ENCODE data around the gene TCF4. TPM values are rescaled to one million over a fixed set of nuclear protein-coding genes. Genes with fewer than 3 reads are reported as not detected.

The TCF4 gene
- total RNA-seq, 1 experiment from 2014 or later: 143 TPM

DNA sequence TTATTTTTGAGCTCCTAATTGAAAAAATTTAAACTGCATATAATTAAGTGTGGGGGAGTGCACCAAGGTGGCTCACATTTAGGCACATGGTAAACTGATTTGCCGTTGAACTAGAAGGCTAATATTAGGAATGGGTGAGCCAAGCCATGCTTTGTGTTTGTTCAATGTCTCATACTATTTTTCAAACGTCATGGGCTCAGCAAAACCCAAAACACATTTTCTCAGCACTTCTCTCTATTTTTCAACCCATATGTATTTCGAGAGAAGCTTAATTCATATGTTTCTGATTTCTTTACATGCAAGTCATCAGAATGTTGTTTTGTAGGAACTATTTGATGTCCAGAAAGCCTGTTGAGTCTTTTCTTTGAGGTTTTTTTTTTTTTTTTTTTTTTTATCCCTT is 291.2 kb downstream of the TCF4 start:
- CTCF ChIA-PET: no interaction called here
- H3K36me3 ChIP-seq (ENCODE audit: insufficient read depth, low read length, poor library complexity, severe bottlenecking): no peaks in the 10 kb centered on the region
- peaks cover 17% of the 10 kb centered on the region for H3K4me1 ChIP-seq (ENCODE audit: insufficient read depth, low read length, poor library complexity, severe bottlenecking)
- POLR2A ChIA-PET (ENCODE audit: low non-redundant PET): no interaction called here
- H3K4me3 ChIP-seq (ENCODE audit: low read depth, low read length, poor library complexity, severe bottlenecking): no peak overlapping the region
- no peak overlapping the region for H3K27ac ChIP-seq (ENCODE audit: low read depth, low read length, poor library complexity, severe bottlenecking)
- intact Hi-C loops (cut with micrococcal nuclease; ENCODE audit: unreplicated experiment): no loop called here
- no peaks in the 10 kb centered on the region for H3K9me3 ChIP-seq (ENCODE audit: low read depth, low read length, poor library complexity, severe bottlenecking)
- H3K27me3 ChIP-seq (replicated peaks; ENCODE audit: insufficient read depth, low read depth, low read length, poor library complexity): no peaks in the 10 kb centered on the region
- BruUV-seq (replicated peaks): no TSS peak
- DNase-seq (ENCODE audit: low spot score): no peak
- TF ChIP-seq, protein P1, sequence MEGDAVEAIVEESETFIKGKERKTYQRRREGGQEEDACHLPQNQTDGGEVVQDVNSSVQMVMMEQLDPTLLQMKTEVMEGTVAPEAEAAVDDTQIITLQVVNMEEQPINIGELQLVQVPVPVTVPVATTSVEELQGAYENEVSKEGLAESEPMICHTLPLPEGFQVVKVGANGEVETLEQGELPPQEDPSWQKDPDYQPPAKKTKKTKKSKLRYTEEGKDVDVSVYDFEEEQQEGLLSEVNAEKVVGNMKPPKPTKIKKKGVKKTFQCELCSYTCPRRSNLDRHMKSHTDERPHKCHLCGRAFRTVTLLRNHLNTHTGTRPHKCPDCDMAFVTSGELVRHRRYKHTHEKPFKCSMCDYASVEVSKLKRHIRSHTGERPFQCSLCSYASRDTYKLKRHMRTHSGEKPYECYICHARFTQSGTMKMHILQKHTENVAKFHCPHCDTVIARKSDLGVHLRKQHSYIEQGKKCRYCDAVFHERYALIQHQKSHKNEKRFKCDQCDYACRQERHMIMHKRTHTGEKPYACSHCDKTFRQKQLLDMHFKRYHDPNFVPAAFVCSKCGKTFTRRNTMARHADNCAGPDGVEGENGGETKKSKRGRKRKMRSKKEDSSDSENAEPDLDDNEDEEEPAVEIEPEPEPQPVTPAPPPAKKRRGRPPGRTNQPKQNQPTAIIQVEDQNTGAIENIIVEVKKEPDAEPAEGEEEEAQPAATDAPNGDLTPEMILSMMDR (conservative IDR thresholded peaks at IDR 0.05; ENCODE audit: low read depth, low read length): no peak
- no peak for TF ChIP-seq EZH2 (IDR thresholded peaks at IDR 0.05; ENCODE audit: borderline replicate concordance, low read depth, low read length, poor library complexity, severe bottlenecking)

DNA sequence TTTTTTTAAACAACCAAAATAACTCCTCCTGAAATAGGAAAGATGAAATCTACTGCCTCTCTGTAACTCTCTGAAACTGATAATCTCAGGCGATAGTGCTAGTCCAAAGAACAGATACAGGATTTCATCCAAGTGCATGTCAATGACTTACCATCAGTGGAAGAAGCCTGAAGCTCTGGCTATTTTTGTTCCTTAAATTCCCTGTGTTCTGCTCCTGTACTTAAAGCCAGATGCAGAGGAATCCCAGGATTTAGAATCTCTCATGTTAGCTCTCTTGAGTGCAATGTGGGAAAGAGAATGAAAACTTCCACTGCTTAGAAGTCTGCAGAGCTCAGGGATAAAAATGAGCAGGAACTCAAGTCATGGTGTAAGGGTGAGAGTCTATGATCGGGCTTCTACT is 291.9 kb downstream of the TCF4 start:
- TF ChIP-seq EZH2 (IDR thresholded peaks at IDR 0.05; ENCODE audit: borderline replicate concordance, low read depth, low read length, poor library complexity, severe bottlenecking): no peak
- TF ChIP-seq, protein P1 (conservative IDR thresholded peaks at IDR 0.05; ENCODE audit: low read depth, low read length): no peak
- no peaks in the 10 kb centered on the region for H3K27me3 ChIP-seq (replicated peaks; ENCODE audit: insufficient read depth, low read depth, low read length, poor library complexity)
- H3K9me3 ChIP-seq (ENCODE audit: low read depth, low read length, poor library complexity, severe bottlenecking): no peaks in the 10 kb centered on the region
- H3K36me3 ChIP-seq (ENCODE audit: insufficient read depth, low read length, poor library complexity, severe bottlenecking): no peaks in the 10 kb centered on the region
- peaks cover 10% of the 10 kb centered on the region for H3K4me1 ChIP-seq (ENCODE audit: insufficient read depth, low read length, poor library complexity, severe bottlenecking)
- DNase-seq (ENCODE audit: low spot score): no peak
- no peak overlapping the region for H3K4me3 ChIP-seq (ENCODE audit: low read depth, low read length, poor library complexity, severe bottlenecking)
- H3K27ac ChIP-seq (ENCODE audit: low read depth, low read length, poor library complexity, severe bottlenecking): no peak overlapping the region
- CTCF ChIA-PET: no interaction called here
- POLR2A ChIA-PET (ENCODE audit: low non-redundant PET): no interaction called here
- no TSS peak for BruUV-seq (replicated peaks)
- intact Hi-C loops (cut with micrococcal nuclease; ENCODE audit: unreplicated experiment): no loop called here

DNA sequence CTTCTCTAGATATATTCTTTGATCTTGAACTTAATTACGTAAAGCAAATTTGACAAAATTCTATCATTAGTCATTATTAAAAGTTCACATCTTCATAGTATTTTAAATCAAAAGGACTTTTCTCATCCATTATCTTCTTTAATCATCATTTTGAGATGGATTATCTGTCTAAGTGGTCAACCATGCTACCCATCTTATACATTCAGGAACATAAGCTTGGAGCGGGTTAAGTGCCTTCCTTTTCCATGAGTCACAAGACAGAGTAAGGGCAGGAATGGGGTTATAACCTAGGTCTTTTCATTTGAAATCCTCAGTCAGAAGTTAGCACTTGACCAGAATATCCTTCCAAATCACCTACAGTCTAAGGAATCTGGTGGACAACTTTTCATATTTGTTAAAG is 297.1 kb downstream of the TCF4 start:
- BruUV-seq (replicated peaks): no TSS peak
- CTCF ChIA-PET: no interaction called here
- H3K27me3 ChIP-seq (replicated peaks; ENCODE audit: insufficient read depth, low read depth, low read length, poor library complexity): no peaks in the 10 kb centered on the region
- H3K9me3 ChIP-seq (ENCODE audit: low read depth, low read length, poor library complexity, severe bottlenecking): no peaks in the 10 kb centered on the region
- no peak overlapping the region for H3K4me3 ChIP-seq (ENCODE audit: low read depth, low read length, poor library complexity, severe bottlenecking)
- TF ChIP-seq EZH2 (IDR thresholded peaks at IDR 0.05; ENCODE audit: borderline replicate concordance, low read depth, low read length, poor library complexity, severe bottlenecking): no peak
- TF ChIP-seq, protein P1 (conservative IDR thresholded peaks at IDR 0.05; ENCODE audit: low read depth, low read length): no peak
- no peak for DNase-seq (ENCODE audit: low spot score)
- intact Hi-C loops (cut with micrococcal nuclease; ENCODE audit: unreplicated experiment): no loop called here
- POLR2A ChIA-PET (ENCODE audit: low non-redundant PET): no interaction called here
- peaks cover 28% of the 10 kb centered on the region for H3K4me1 ChIP-seq (ENCODE audit: insufficient read depth, low read length, poor library complexity, severe bottlenecking)
- no peaks in the 10 kb centered on the region for H3K36me3 ChIP-seq (ENCODE audit: insufficient read depth, low read length, poor library complexity, severe bottlenecking)
- H3K27ac ChIP-seq (ENCODE audit: low read depth, low read length, poor library complexity, severe bottlenecking): no peak overlapping the region

Measured in A673 (cell line).